HepG2 (cell line): ENCODE data around the gene ELP5. TPM values are rescaled to one million over a fixed set of nuclear protein-coding genes. Genes with fewer than 3 reads are reported as not detected.

Source experiments
- CBX1 ChIP-seq: IDR thresholded peaks from one replicate; pipeline ENCODE4 v1.6.1; 2016; ENCODE audit warnings: antibody characterized with exemption, low read depth
- FLYWCH1 ChIP-seq: sonication (generic); formaldehyde crosslinking; IDR thresholded peaks from 2 replicates; pipeline ENCODE4 v1.8.1; 2023; ENCODE audit warnings: mild to moderate bottlenecking, missing genetic modification reagents
- GABPA ChIP-seq, 2 experiments: IDR thresholded peaks; 2 replicates each; pipeline ENCODE4 v1.6.1; 2011 to 2016; ENCODE audit warnings: low read depth in 2 of 2, low read length in 1 of 2, missing biosample characterization in 1 of 2, missing genetic modification characterization in 1 of 2
- RBFOX2 ChIP-seq: fragments of 200-400 bp; formaldehyde crosslinking; IDR thresholded peaks from 2 replicates; pipeline ENCODE4 v1.6.1; 2017; ENCODE audit warnings: low read depth, mild to moderate bottlenecking, low read length
- SCMH1 ChIP-seq: sonication (generic); formaldehyde crosslinking; IDR thresholded peaks from 2 replicates; pipeline ENCODE4 v1.9.0; 2021; ENCODE audit warnings: missing genetic modification reagents, mild to moderate bottlenecking, borderline replicate concordance
- ZNF33A ChIP-seq: sonication (generic); formaldehyde crosslinking; IDR thresholded peaks from 2 replicates; pipeline ENCODE4 v1.5.1; 2020; ENCODE audit warnings: missing genetic modification reagents, mild to moderate bottlenecking, moderate library complexity, borderline replicate concordance
- ZNF772 ChIP-seq: sonication (generic); formaldehyde crosslinking; IDR thresholded peaks from 2 replicates; pipeline ENCODE4 v1.5.0; 2020; ENCODE audit warnings: mild to moderate bottlenecking, missing genetic modification reagents
- polyA plus RNA-seq, 8 experiments: library from polyadenylated mRNA; depleted of rRNA in 3 of 8; stranded (reverse) in 7 of 8; unstranded in 1 of 8; fragments of >200 nt; fragmentation: Illumina TruSeq in 4 of 8; extraction: Trizol in 4 of 8; gene quantifications; 2 replicates each; pipeline versions ENCODE4 v1.2.1 to v1.2.3, GENCODE V29; 2011 to 2016; ENCODE audit warnings: low read depth in 4 of 8, missing spikeins in 1 of 8, mixed read lengths in 1 of 8; ENCODE audit not compliant: insufficient read depth in 1 of 8
- total RNA-seq, 5 experiments: library from RNA; depleted of rRNA; stranded (reverse); fragments of >200 nt; fragmentation: Illumina TruSeq; extraction: Trizol; gene quantifications; 2 replicates each; pipeline ENCODE4 v1.2.3, GENCODE V29; 2016; ENCODE audit warnings: low read depth in 1 of 5
- TF ChIP-seq, protein P1 (sequence below): sonication (generic); formaldehyde crosslinking; IDR thresholded peaks from 2 replicates; pipeline ENCODE4 v1.5.0; 2020; ENCODE audit warnings: mild to moderate bottlenecking, missing genetic modification reagents, borderline replicate concordance
- TF ChIP-seq, protein P2 (sequence below): sonication (generic); formaldehyde crosslinking; IDR thresholded peaks from 2 replicates; pipeline ENCODE4 v1.4.0; 2020; ENCODE audit warnings: missing genetic modification reagents
- TF ChIP-seq, protein P3 (sequence below): sonication (generic); formaldehyde crosslinking; conservative IDR thresholded peaks from 2 replicates; pipeline ENCODE4 v1.4.0; 2020; ENCODE audit warnings: mild to moderate bottlenecking, missing genetic modification reagents, moderate library complexity
- TF ChIP-seq, protein P4 (sequence below): conservative IDR thresholded peaks from 2 replicates; pipeline ENCODE4 v1.6.1; 2018; ENCODE audit warnings: missing genetic modification reagents
- TF ChIP-seq, protein P5 (sequence below): sonication (generic); formaldehyde crosslinking; conservative IDR thresholded peaks from 2 replicates; pipeline ENCODE4 v1.5.0; 2020; ENCODE audit warnings: missing genetic modification reagents
- TF ChIP-seq, protein P6 (sequence below): sonication (generic); formaldehyde crosslinking; IDR thresholded peaks from 2 replicates; pipeline ENCODE4 v1.4.0; 2020; ENCODE audit warnings: mild to moderate bottlenecking, low read depth, missing genetic modification reagents

ELP5 gene
- total and polyA plus RNA-seq, 2 of the 13 experiments (the other 11 are each of a cell fraction or from before 2014, with no cell fraction given), result 67.6 to 69.8 TPM

DNA sequence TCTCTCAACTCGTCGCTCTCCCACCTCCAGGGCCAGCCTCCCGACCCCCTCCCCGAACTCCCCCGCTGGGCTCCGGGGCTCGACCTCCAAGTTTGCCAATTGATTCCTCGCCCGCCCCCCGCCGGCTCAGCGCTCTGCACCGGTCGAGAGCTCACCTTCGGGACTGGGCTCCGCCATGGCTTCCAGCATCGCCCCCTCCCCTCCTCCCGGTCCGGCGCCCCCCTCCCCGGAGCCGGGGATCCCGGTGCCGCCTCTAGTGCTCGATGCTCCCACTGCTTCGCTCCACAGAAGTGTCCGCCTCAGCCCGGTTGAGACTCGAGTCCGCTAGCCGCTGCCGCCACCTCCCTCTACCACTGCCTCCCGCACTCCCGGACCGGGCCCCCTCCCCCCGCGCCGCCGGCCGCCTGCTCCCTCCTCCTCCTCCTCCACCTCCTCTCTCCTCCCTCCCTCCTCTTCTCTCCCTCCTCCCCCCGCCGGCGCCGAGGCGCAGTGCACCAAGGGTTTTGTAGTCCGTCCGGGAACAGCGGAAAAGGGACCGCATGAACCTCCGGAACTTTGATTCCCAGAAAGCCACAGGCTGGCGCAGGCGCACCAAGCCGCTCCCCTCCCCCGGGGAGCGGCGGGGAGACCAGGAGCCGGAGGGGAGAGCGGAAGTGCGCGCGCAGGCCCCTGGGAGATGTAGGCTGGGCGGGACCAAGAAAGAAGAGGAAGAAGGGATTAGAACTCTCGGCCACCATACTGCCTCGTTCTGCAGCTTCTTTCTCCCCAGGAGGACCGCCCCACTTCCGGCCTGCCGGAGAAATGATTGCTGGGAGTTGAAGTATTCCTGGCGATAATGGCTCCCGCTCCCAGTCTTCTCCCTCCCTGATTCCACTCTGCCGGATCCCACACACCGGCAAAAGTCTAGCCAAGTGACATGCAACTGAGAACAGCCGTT, 12.7 kb upstream of the ELP5 start, which contains the start of gene PHF23 (continued):
- TF ChIP-seq, protein P1, sequence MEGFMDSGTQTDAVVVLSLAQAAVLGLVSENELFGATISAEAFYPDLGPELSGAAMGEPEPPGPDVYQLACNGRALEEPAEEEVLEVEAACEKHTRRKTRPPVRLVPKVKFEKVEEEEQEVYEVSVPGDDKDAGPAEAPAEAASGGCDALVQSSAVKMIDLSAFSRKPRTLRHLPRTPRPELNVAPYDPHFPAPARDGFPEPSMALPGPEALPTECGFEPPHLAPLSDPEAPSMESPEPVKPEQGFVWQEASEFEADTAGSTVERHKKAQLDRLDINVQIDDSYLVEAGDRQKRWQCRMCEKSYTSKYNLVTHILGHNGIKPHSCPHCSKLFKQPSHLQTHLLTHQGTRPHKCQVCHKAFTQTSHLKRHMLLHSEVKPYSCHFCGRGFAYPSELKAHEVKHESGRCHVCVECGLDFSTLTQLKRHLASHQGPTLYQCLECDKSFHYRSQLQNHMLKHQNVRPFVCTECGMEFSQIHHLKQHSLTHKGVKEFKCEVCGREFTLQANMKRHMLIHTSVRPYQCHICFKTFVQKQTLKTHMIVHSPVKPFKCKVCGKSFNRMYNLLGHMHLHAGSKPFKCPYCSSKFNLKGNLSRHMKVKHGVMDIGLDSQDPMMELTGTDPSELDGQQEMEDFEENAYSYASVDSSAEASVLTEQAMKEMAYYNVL (CRISPR knock-in tag), result peak; percentile 88; the same call in 1 of the 2 replicates
- TF ChIP-seq CBX1 (no peak), RBFOX2 (peak; percentile 90), SCMH1 (no peak), FLYWCH1 (CRISPR knock-in tag) (no peak), ZNF33A (no peak), ZNF772 (0 out of 2 replicates have a peak, but pooled peaks have one; percentile 53), GABPA (IDR thresholded peaks at IDR 0.05; ENCODE audit: low read depth, low read length) (peak; percentile 81), GABPA (CRISPR knock-in tag; IDR thresholded peaks at IDR 0.05; ENCODE audit: low read depth) (peak; percentile 96)
- TF ChIP-seq, protein P2, sequence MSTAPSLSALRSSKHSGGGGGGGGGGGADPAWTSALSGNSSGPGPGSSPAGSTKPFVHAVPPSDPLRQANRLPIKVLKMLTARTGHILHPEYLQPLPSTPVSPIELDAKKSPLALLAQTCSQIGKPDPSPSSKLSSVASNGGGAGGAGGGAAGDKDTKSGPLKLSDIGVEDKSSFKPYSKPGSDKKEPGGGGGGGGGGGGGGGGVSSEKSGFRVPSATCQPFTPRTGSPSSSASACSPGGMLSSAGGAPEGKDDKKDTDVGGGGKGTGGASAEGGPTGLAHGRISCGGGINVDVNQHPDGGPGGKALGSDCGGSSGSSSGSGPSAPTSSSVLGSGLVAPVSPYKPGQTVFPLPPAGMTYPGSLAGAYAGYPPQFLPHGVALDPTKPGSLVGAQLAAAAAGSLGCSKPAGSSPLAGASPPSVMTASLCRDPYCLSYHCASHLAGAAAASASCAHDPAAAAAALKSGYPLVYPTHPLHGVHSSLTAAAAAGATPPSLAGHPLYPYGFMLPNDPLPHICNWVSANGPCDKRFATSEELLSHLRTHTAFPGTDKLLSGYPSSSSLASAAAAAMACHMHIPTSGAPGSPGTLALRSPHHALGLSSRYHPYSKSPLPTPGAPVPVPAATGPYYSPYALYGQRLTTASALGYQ, result peak; percentile 45; the same call in 1 of the 2 replicates
- TF ChIP-seq, protein P3, sequence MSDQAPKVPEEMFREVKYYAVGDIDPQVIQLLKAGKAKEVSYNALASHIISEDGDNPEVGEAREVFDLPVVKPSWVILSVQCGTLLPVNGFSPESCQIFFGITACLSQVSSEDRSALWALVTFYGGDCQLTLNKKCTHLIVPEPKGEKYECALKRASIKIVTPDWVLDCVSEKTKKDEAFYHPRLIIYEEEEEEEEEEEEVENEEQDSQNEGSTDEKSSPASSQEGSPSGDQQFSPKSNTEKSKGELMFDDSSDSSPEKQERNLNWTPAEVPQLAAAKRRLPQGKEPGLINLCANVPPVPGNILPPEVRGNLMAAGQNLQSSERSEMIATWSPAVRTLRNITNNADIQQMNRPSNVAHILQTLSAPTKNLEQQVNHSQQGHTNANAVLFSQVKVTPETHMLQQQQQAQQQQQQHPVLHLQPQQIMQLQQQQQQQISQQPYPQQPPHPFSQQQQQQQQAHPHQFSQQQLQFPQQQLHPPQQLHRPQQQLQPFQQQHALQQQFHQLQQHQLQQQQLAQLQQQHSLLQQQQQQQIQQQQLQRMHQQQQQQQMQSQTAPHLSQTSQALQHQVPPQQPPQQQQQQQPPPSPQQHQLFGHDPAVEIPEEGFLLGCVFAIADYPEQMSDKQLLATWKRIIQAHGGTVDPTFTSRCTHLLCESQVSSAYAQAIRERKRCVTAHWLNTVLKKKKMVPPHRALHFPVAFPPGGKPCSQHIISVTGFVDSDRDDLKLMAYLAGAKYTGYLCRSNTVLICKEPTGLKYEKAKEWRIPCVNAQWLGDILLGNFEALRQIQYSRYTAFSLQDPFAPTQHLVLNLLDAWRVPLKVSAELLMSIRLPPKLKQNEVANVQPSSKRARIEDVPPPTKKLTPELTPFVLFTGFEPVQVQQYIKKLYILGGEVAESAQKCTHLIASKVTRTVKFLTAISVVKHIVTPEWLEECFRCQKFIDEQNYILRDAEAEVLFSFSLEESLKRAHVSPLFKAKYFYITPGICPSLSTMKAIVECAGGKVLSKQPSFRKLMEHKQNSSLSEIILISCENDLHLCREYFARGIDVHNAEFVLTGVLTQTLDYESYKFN (CRISPR knock-in tag), result peak; percentile 53
- TF ChIP-seq, protein P4, sequence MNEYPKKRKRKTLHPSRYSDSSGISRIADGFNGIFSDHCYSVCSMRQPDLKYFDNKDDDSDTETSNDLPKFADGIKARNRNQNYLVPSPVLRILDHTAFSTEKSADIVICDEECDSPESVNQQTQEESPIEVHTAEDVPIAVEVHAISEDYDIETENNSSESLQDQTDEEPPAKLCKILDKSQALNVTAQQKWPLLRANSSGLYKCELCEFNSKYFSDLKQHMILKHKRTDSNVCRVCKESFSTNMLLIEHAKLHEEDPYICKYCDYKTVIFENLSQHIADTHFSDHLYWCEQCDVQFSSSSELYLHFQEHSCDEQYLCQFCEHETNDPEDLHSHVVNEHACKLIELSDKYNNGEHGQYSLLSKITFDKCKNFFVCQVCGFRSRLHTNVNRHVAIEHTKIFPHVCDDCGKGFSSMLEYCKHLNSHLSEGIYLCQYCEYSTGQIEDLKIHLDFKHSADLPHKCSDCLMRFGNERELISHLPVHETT (CRISPR knock-in tag), result peak; percentile 79; the same call in 1 of the 2 replicates
- TF ChIP-seq, protein P5, sequence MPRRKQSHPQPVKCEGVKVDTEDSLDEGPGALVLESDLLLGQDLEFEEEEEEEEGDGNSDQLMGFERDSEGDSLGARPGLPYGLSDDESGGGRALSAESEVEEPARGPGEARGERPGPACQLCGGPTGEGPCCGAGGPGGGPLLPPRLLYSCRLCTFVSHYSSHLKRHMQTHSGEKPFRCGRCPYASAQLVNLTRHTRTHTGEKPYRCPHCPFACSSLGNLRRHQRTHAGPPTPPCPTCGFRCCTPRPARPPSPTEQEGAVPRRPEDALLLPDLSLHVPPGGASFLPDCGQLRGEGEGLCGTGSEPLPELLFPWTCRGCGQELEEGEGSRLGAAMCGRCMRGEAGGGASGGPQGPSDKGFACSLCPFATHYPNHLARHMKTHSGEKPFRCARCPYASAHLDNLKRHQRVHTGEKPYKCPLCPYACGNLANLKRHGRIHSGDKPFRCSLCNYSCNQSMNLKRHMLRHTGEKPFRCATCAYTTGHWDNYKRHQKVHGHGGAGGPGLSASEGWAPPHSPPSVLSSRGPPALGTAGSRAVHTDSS (CRISPR knock-in tag), result no peak
- TF ChIP-seq, protein P6, sequence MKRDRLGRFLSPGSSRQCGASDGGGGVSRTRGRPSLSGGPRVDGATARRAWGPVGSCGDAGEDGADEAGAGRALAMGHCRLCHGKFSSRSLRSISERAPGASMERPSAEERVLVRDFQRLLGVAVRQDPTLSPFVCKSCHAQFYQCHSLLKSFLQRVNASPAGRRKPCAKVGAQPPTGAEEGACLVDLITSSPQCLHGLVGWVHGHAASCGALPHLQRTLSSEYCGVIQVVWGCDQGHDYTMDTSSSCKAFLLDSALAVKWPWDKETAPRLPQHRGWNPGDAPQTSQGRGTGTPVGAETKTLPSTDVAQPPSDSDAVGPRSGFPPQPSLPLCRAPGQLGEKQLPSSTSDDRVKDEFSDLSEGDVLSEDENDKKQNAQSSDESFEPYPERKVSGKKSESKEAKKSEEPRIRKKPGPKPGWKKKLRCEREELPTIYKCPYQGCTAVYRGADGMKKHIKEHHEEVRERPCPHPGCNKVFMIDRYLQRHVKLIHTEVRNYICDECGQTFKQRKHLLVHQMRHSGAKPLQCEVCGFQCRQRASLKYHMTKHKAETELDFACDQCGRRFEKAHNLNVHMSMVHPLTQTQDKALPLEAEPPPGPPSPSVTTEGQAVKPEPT (CRISPR knock-in tag), result no peak
